Endothelial cell of umbilical vein (primary cell): ENCODE data around the gene ABHD18. TPM values are rescaled to one million over a fixed set of nuclear protein-coding genes. Genes with fewer than 3 reads are reported as not detected.
"Not testable (repeated sequence)": the region's sequence is repeated elsewhere in the genome, so short reads cannot be mapped to it uniquely, and the experiment has no call there.

Source experiments
- BruUV-seq: library from RNA; stranded (reverse); fragments of 400-500 nt; replicated peaks from 2 replicates; lab custom pipeline; 2021; lab: Mats Ljungman, UMichigan
- CTCF ChIA-PET: fragments of 300-600, 350-600 bp; sonication (Branson Sonifier 250); formaldehyde crosslinking; loops from one replicate; lab custom pipeline; 2021; ENCODE audit warnings: antibody characterized with exemption, inconsistent platforms; lab: Charles Lee
- POLR2A ChIA-PET: fragments of 300-600, 350-600 bp; sonication (Branson Sonifier 250); formaldehyde crosslinking; loops from one replicate; lab custom pipeline; 2021; ENCODE audit warnings: antibody characterized with exemption, inconsistent platforms; lab: Charles Lee
- DNase-seq: peaks from one replicate; pipeline ENCODE4 v3.0.0-alpha.2; 2011; ENCODE audit warnings: low read depth, low spot score
- FAIRE-seq: peaks from 2 replicates; lab custom pipeline; 2011; peaks lifted over from hg19 to GRCh38; lab: Jason Lieb, UNC
- H2AFZ ChIP-seq: 2 replicates; pipeline ENCODE4 v1.6.0; 2012; ENCODE audit warnings: low read depth, low read length, control low read depth, inconsistent platforms
- H3K27ac ChIP-seq: 2 replicates; pipeline ENCODE4 v1.5.1; 2011; ENCODE audit warnings: low read depth, mild to moderate bottlenecking, control low read depth, low read length, moderate library complexity; ENCODE audit not compliant: insufficient read depth
- H3K27me3 ChIP-seq, 2 experiments: 2 replicates each; pipeline versions ENCODE4 v1.6.0 to v1.6.1; 2011; ENCODE audit warnings: low read length in 2 of 2, mixed read lengths in 1 of 2; ENCODE audit not compliant: control insufficient read depth in 2 of 2, insufficient read depth in 2 of 2
- H3K36me3 ChIP-seq, 2 experiments: 2 replicates in 1 of 2; 3 replicates in 1 of 2; pipeline ENCODE4 v1.5.1; 2011; ENCODE audit warnings: low read length in 2 of 2, mild to moderate bottlenecking in 1 of 2, moderate library complexity in 1 of 2; ENCODE audit not compliant: control insufficient read depth in 2 of 2, insufficient read depth in 2 of 2; ENCODE audit errors: extremely low read depth in 1 of 2
- H3K4me1 ChIP-seq: 3 replicates; pipeline ENCODE4 v1.5.1; 2011; ENCODE audit warnings: mild to moderate bottlenecking, low read length; ENCODE audit not compliant: control insufficient read depth, insufficient read depth; ENCODE audit errors: extremely low read depth
- H3K4me2 ChIP-seq: 2 replicates; pipeline ENCODE4 v1.6.1; 2011; ENCODE audit warnings: low read length, control low read depth, mixed read lengths; ENCODE audit not compliant: insufficient read depth
- H3K4me3 ChIP-seq, 3 experiments: fragments of 200-600 bp in 1 of 3; sonication (generic), shearing (Covaris generic) in 1 of 3; replicated peaks in 1 of 3; 2 replicates each; pipeline ENCODE4 v1.5.1; 2011 to 2016; ENCODE audit warnings: control low read depth in 3 of 3, low read length in 3 of 3, mild to moderate bottlenecking in 2 of 3, inconsistent platforms in 1 of 3, low read depth in 1 of 3, moderate library complexity in 1 of 3; ENCODE audit not compliant: insufficient read depth in 1 of 3
- H3K79me2 ChIP-seq: 2 replicates; pipeline ENCODE4 v1.6.0; 2012; ENCODE audit warnings: low read length, inconsistent platforms; ENCODE audit not compliant: control insufficient read depth, insufficient read depth
- H3K9ac ChIP-seq: replicated peaks from 2 replicates; pipeline ENCODE3; 2011; ENCODE audit warnings: low read length, control low read depth; ENCODE audit not compliant: insufficient read depth; ENCODE audit errors: extremely low read depth
- H3K9me1 ChIP-seq: replicated peaks from 3 replicates; pipeline ENCODE4 v1.6.0; 2011; ENCODE audit warnings: mild to moderate bottlenecking, low read length; ENCODE audit not compliant: control insufficient read depth, insufficient read depth; ENCODE audit errors: extremely low read depth
- H3K9me3 ChIP-seq: replicated peaks from 2 replicates; pipeline ENCODE4 v1.5.1; 2012; ENCODE audit warnings: low read length, inconsistent platforms; ENCODE audit not compliant: control insufficient read depth, insufficient read depth
- H4K20me1 ChIP-seq: replicated peaks from 2 replicates; pipeline ENCODE3; 2011; ENCODE audit warnings: mild to moderate bottlenecking, low read length; ENCODE audit not compliant: control insufficient read depth, insufficient read depth; ENCODE audit errors: extremely low read depth
- CTCF ChIP-seq, 2 donors: IDR thresholded peaks; 1 replicate in 1 of 2; 2 replicates in 1 of 2; pipeline ENCODE4 v1.5.1; 2011; ENCODE audit warnings: low read length in 2 of 2, mild to moderate bottlenecking in 2 of 2, moderate library complexity in 2 of 2, control low read depth in 1 of 2, inconsistent platforms in 1 of 2, low read depth in 1 of 2; ENCODE audit not compliant: insufficient read depth in 1 of 2; ENCODE audit errors: extremely low read depth in 1 of 2
- EZH2 ChIP-seq: IDR thresholded peaks from 2 replicates; pipeline ENCODE4 v1.6.1; 2012; ENCODE audit warnings: borderline replicate concordance, low read depth, mild to moderate bottlenecking, moderate library complexity, low read length, inconsistent platforms; ENCODE audit not compliant: severe bottlenecking
- FOS ChIP-seq: IDR thresholded peaks from 2 replicates; pipeline ENCODE4 v1.6.1; 2011; ENCODE audit warnings: mild to moderate bottlenecking, low read length, moderate library complexity, borderline replicate concordance; ENCODE audit not compliant: insufficient read depth
- GATA2 ChIP-seq: IDR thresholded peaks from 2 replicates; pipeline ENCODE4 v1.7.0; 2011; ENCODE audit warnings: low read depth, mild to moderate bottlenecking, moderate library complexity, mixed read lengths, low read length; ENCODE audit not compliant: insufficient read length, insufficient read depth
- MYC ChIP-seq: IDR thresholded peaks from one replicate; pipeline ENCODE4 v1.6.1; 2011; ENCODE audit warnings: mild to moderate bottlenecking, low read depth, low read length
- POLR2AphosphoS5 ChIP-seq: IDR thresholded peaks from 2 replicates; pipeline ENCODE4 v1.6.1; 2012; ENCODE audit warnings: low read depth, mild to moderate bottlenecking, control low read depth, low read length, moderate library complexity; ENCODE audit not compliant: insufficient read depth
- dilution Hi-C: fragments of 300-500 bp; cut with MboI; formaldehyde crosslinking; loops from one replicate; pipeline ENCODE4 v1.15.0; 2019; ENCODE audit warnings: low sequenced_read_pairs; ENCODE audit not compliant: extremely low pct_ligation_motif_present
- intact Hi-C: fragments of 100-400 bp; cut with micrococcal nuclease; formaldehyde crosslinking; loops from one replicate; pipeline ENCODE4 v1.10.0; 2022
- polyA plus RNA-seq, 4 experiments: library from polyadenylated mRNA; depleted of rRNA in 3 of 4; stranded (reverse) in 3 of 4; unstranded in 1 of 4; fragments of >200 nt; gene quantifications; 2 replicates each; pipeline versions ENCODE4 v1.2.1 to v1.2.3, GENCODE V29; 2011 to 2012; ENCODE audit warnings: missing spikeins in 1 of 4
- total RNA-seq: library from RNA; stranded (reverse); gene quantifications from 2 replicates; pipeline ENCODE4 v1.2.3, GENCODE V29; 2021

ABHD18 gene
- total and polyA plus RNA-seq, 2 donors (not counting 3 experiments of a cell fraction or from before 2014, with no cell fraction given), result 2.4 to 9.1 TPM

DNA sequence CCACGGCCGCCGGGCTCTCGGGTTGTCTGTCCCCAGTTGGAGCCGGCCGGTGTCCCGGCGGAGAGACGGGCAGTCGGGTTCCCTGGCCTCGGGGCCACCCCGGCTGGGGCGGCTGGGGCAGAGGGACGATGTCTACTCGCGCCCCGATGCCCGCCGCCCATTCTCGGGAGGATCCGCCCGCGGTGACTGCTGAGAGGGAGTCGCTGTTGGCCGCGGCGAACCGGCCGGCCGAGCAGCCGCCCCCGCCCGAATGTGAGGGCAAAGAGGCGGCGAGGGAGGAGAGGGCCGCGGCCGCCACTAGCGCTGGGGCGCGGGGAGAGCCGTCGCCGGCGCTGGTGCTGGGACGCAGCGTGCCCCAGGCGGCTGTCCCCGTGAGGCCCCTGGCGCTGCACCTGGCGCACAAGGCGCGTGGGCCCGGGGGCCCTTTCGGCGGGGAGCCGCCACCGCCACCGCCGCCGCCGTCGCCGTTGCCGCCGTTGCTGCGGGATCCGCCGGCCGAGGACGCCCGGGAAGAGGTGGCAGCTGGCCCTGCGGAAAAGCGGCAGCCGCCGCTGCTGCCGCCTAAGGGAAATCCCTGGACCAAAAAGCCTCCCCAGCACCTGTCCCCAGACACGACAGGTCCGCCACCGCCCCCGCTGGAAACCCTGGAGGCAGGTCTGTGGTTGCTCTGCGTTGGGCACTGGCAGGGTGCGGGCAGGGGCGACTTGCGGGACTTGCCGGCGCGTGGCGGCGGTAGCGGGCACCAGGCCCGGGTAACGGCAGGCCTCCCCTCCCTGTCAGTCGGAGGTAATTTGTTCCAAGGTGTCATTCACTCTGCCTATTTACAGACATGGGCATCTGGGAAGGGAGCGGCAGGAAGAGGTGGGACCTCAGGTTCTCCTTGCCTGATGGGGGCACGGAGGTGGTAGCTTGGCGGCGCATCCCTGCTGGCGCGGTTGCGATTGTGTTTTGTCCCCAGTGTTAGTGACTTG, 96.6 kb downstream of the ABHD18 start:
- DNase-seq (peak; percentile 64), FAIRE-seq (peak; percentile 80)
- Histone ChIP-seq H3K9me1 (no peaks in the 10 kb centered on the region), H3K79me2 (peaks cover 49% of the 10 kb centered on the region), H3K27me3 (no peaks in the 10 kb centered on the region), H4K20me1 (peaks cover 3% of the 10 kb centered on the region), H3K4me2 (peak overlapping the region; percentile 89), H3K4me3 (peak overlapping the region; percentile 74 to 86 (median 79)), H2AFZ (peak overlapping the region; percentile 73), H3K36me3 (no peaks in the 10 kb centered on the region), H3K9ac (peak overlapping the region; percentile 82), H3K4me1 (peaks cover 10% of the 10 kb centered on the region), H3K27ac (peak overlapping the region; percentile 87), H3K9me3 (no peaks in the 10 kb centered on the region)
- TF ChIP-seq EZH2, result no peak
- no peak for TF ChIP-seq GATA2
- no peak for TF ChIP-seq POLR2AphosphoS5
- TF ChIP-seq FOS, result no peak
- TF ChIP-seq CTCF (IDR thresholded peaks at IDR 0.05; ENCODE audit: extremely low read depth in 1 of 2, insufficient read depth in 1 of 2, low read depth in 1 of 2, low read length in 2 of 2), result peak in 1 of 2 donors; percentile 28
- TF ChIP-seq MYC, result no peak
- CTCF ChIA-PET, result interaction anchor here (0.8 to 1.6 kb wide), 4 partner anchors 19 to 158 kb away, joined by 3 to 5 read pairs (median 4); no protein-coding TSS in a partner anchor
- POLR2A ChIA-PET, result interaction anchor here (0.8 to 1.4 kb wide), 2 partner anchors 97 to 225 kb away, joined by 3 to 11 read pairs; partner anchors contain the start of genes ABHD18, MFSD8 and PGRMC2
- dilution Hi-C loops, result no loop called here
- intact Hi-C loops, result loop anchor here (1.0 to 5.0 kb wide), 9 partner anchors 93 to 1030 kb away; partner anchors contain the start of genes ABHD18, HSPA4L, MFSD8 and PGRMC2
- TSS peak; percentile 17 for BruUV-seq

DNA sequence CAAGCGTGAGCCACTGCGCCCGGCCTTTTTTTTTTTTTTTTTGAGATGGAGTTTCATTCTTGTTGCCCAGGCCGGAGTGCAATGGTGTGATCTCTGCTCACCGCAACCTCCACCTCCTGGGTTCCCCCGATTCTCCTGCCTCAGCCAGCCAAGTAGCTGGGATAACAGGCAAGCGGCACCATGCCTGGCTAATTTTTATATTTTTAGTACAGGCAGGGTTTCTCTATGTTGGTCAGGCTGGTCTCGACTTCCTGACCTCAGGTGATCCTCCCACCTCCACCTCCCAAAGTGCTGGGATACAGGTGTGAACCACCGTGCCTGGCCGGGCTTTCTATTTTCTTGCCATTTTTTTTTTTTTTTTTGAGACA, 101.2 kb downstream of the ABHD18 start:
- H3K36me3 ChIP-seq, H3K9me1 ChIP-seq, H3K4me2 ChIP-seq, dilution Hi-C loops, H4K20me1 ChIP-seq, H3K4me3 ChIP-seq, H3K27me3 ChIP-seq, H3K4me1 ChIP-seq, H3K27ac ChIP-seq, DNase-seq, BruUV-seq, POLR2A ChIA-PET, H2AFZ ChIP-seq, H3K9ac ChIP-seq, FAIRE-seq, H3K9me3 ChIP-seq: not testable (repeated sequence)
- peaks cover 84% of the 10 kb centered on the region for H3K79me2 ChIP-seq
- CTCF ChIA-PET, result interaction anchor here (0.6 kb wide), 1 partner anchor 125 kb away, joined by 4 read pairs; no protein-coding TSS in a partner anchor
- intact Hi-C loops, result loop anchor here (5.0 kb wide), 1 partner anchor 126 kb away; no protein-coding TSS in a partner anchor
